HCT116 (cell line): ENCODE measurements around the gene DAP. TPM values are rescaled to one million over a fixed set of nuclear protein-coding genes. Genes with fewer than 3 reads are reported as not detected.

Source experiments
- ATAC-seq: fragments of 200-7000 bp; cut with Tn5 transposase; 2 replicates; pipeline ENCODE4 v1.9.1; 2020; ENCODE audit warnings: mild to moderate bottlenecking, moderate library complexity
- BruUV-seq: library from RNA; stranded (reverse); fragments of 400-500 nt; replicated peaks from 2 replicates; lab custom pipeline; 2021; lab: Mats Ljungman, UMichigan
- CTCF ChIA-PET: fragments of 300-600 bp; sonication (Branson Sonifier 250); formaldehyde crosslinking; loops from one replicate; lab custom pipeline; 2021; ENCODE audit warnings: antibody characterized with exemption; lab: Charles Lee
- POLR2A ChIA-PET: fragments of 300-600, 350-600 bp; sonication (Branson Sonifier 250); formaldehyde crosslinking; loops from one replicate; lab custom pipeline; 2021; ENCODE audit warnings: antibody characterized with exemption; lab: Charles Lee
- RAD21 ChIA-PET, 2 experiments: fragments of 300-600 bp; sonication (Branson Sonifier 250); formaldehyde crosslinking; loops; one replicate each; lab custom pipeline; 2023; ENCODE audit warnings: low total read pairs in 2 of 2; ENCODE audit not compliant: uncharacterized antibody in 2 of 2, unreplicated experiment in 2 of 2, low non-redundant PET in 1 of 2; lab: Charles Lee
- DNase-seq: peaks from one replicate; pipeline ENCODE4 v3.0.0-alpha.2; 2010; ENCODE audit warnings: low read depth, low spot score
- H2AFZ ChIP-seq: fragments of 200-600 bp; shearing (Covaris generic), sonication (generic); 2 replicates; pipeline ENCODE4 v1.6.1; 2017; ENCODE audit warnings: low read depth, mixed run types, mixed read lengths, antibody characterized with exemption, low read length; ENCODE audit not compliant: poor library complexity, severe bottlenecking
- H3K27ac ChIP-seq: 2 replicates; pipeline ENCODE4 v1.5.1; 2012; ENCODE audit warnings: low read depth, low read length
- H3K27me3 ChIP-seq: fragments of 200-600 bp; sonication (generic); 2 replicates; pipeline ENCODE4 v1.6.1; 2016; ENCODE audit warnings: mixed run types, low read length, mixed read lengths; ENCODE audit not compliant: insufficient read depth
- H3K36me3 ChIP-seq, 2 experiments: fragments of 200-500 bp in 1 of 2; fragments of 200-600 bp in 1 of 2; sonication (Bioruptor generic) in 1 of 2; sonication (generic) in 1 of 2; 2 replicates each; pipeline versions ENCODE4 v1.5.1 to v1.6.1; 2014 to 2016; ENCODE audit warnings: low read length in 2 of 2, inconsistent platforms in 1 of 2, mixed read lengths in 1 of 2, mixed run types in 1 of 2; ENCODE audit not compliant: insufficient read depth in 2 of 2, control insufficient read depth in 1 of 2
- H3K4me1 ChIP-seq, 2 experiments: fragments of 200-600 bp in 1 of 2; sonication (generic) in 1 of 2; 2 replicates each; pipeline versions ENCODE4 v1.5.1 to v1.6.1; 2012 to 2017; ENCODE audit warnings: low read length in 2 of 2, inconsistent platforms in 1 of 2, mild to moderate bottlenecking in 1 of 2, mixed read lengths in 1 of 2, mixed run types in 1 of 2, moderate library complexity in 1 of 2; ENCODE audit not compliant: insufficient read depth in 2 of 2, control insufficient read depth in 1 of 2
- H3K4me2 ChIP-seq: fragments of 200-600 bp; sonication (generic); 2 replicates; pipeline ENCODE4 v1.6.1; 2017; ENCODE audit warnings: mixed run types, low read length, mixed read lengths
- H3K4me3 ChIP-seq, 2 experiments: fragments of 200-600 bp in 1 of 2; sonication (generic) in 1 of 2; replicated peaks in 1 of 2; 2 replicates each; pipeline ENCODE4 v1.5.1; 2011 to 2016; ENCODE audit warnings: low read length in 2 of 2, control low read depth in 1 of 2, low read depth in 1 of 2, mild to moderate bottlenecking in 1 of 2, mixed read lengths in 1 of 2, mixed run types in 1 of 2
- H3K79me2 ChIP-seq: fragments of 200-600 bp; sonication (generic); 2 replicates; pipeline ENCODE4 v1.6.1; 2017; ENCODE audit warnings: mild to moderate bottlenecking, mixed run types, low read length, moderate library complexity, mixed read lengths; ENCODE audit not compliant: insufficient read depth
- H3K9ac ChIP-seq: fragments of 200-600 bp; sonication (generic); 2 replicates; pipeline ENCODE4 v1.6.1; 2016; ENCODE audit warnings: low read length, mixed read lengths
- H3K9me2 ChIP-seq: fragments of 200-600 bp; sonication (generic), shearing (Covaris generic); 2 replicates; pipeline ENCODE4 v1.6.1; 2017; ENCODE audit warnings: mixed run types, mild to moderate bottlenecking, moderate library complexity; ENCODE audit not compliant: insufficient read depth
- H3K9me3 ChIP-seq, 2 experiments: fragments of 200-500 bp in 1 of 2; fragments of 200-600 bp in 1 of 2; sonication (Bioruptor generic) in 1 of 2; sonication (generic) in 1 of 2; 2 replicates each; pipeline ENCODE4 v1.6.1; 2014 to 2017; ENCODE audit warnings: low read length in 2 of 2, mixed read lengths in 2 of 2, inconsistent platforms in 1 of 2, low read depth in 1 of 2, mild to moderate bottlenecking in 1 of 2, mixed run types in 1 of 2, moderate library complexity in 1 of 2; ENCODE audit not compliant: control insufficient read depth in 1 of 2, insufficient read depth in 1 of 2
- H4K20me1 ChIP-seq: fragments of 200-600 bp; sonication (generic), shearing (Covaris generic); 2 replicates; pipeline ENCODE4 v1.6.1; 2017; ENCODE audit warnings: mixed run types, mild to moderate bottlenecking, moderate library complexity; ENCODE audit not compliant: insufficient read depth
- CBX3 ChIP-seq: IDR thresholded peaks from 2 replicates; pipeline ENCODE4 v1.6.1; 2012; ENCODE audit warnings: low read depth
- CEBPB ChIP-seq: IDR thresholded peaks from 2 replicates; pipeline ENCODE4 v1.6.1; 2012; ENCODE audit warnings: low read depth
- CTCF ChIP-seq, 3 experiments: fragments of 200-600 bp in 1 of 3; sonication (generic) in 1 of 3; IDR thresholded peaks in 2 of 3; conservative IDR thresholded peaks in 1 of 3; 2 replicates each; pipeline ENCODE4 v1.5.1; 2012 to 2017; ENCODE audit warnings: low read depth in 2 of 3, low read length in 2 of 3, antibody characterized with exemption in 1 of 3, borderline replicate concordance in 1 of 3, control low read depth in 1 of 3, mild to moderate bottlenecking in 1 of 3, mixed read lengths in 1 of 3, mixed run types in 1 of 3, moderate library complexity in 1 of 3; ENCODE audit not compliant: insufficient read depth in 1 of 3
- EGR1 ChIP-seq: IDR thresholded peaks from 2 replicates; pipeline ENCODE4 v1.6.1; 2012; ENCODE audit warnings: low read depth
- EZH2 ChIP-seq: fragments of 200-600 bp; sonication (generic); IDR thresholded peaks from 2 replicates; pipeline ENCODE4 v1.6.1; 2017; ENCODE audit warnings: antibody characterized with exemption, mixed run types
- FOSL1 ChIP-seq: IDR thresholded peaks from 2 replicates; pipeline ENCODE4 v1.6.1; 2012; ENCODE audit warnings: low read depth
- JUND ChIP-seq: IDR thresholded peaks from 2 replicates; pipeline ENCODE4 v1.6.1; 2012
- SIN3A ChIP-seq: IDR thresholded peaks from 2 replicates; pipeline ENCODE4 v1.6.1; 2012; ENCODE audit warnings: low read depth
- SP1 ChIP-seq: IDR thresholded peaks from 2 replicates; pipeline ENCODE4 v1.6.1; 2012; ENCODE audit warnings: low read depth
- YY1 ChIP-seq: IDR thresholded peaks from 2 replicates; pipeline ENCODE4 v1.6.1; 2011; ENCODE audit warnings: low read length, low read depth, moderate library complexity, mild to moderate bottlenecking; ENCODE audit not compliant: insufficient replicate concordance; ENCODE audit errors: extremely low read depth
- intact Hi-C: fragments of 100-400 bp; cut with micrococcal nuclease; formaldehyde crosslinking; loops from 2 replicates; pipeline ENCODE4 v1.10.0; 2022
- total RNA-seq: library from RNA; stranded (reverse); gene quantifications from one replicate; pipeline ENCODE4 v1.2.1, GENCODE V29; 2021; ENCODE audit not compliant: unreplicated experiment

DAP gene
- total RNA-seq, 1 experiment from 2014 or later: 59.1 TPM

- H3K79me2 ChIP-seq: peaks cover 4% of the 10 kb centered on the region; the same call in 1 of the 2 replicates
- no peaks in the 10 kb centered on the region for H3K36me3 ChIP-seq
- DNase-seq (no peak), ATAC-seq (peak; percentile 39)
- peak overlapping the region; percentile 54 for H3K9ac ChIP-seq
- no peaks in the 10 kb centered on the region for H3K9me3 ChIP-seq
- peak; percentile 49; the same call in 1 of the 2 replicates for TF ChIP-seq CEBPB
- TF ChIP-seq FOSL1: peak; percentile 76
- peak; percentile 60 for TF ChIP-seq JUND
- peak; percentile 70 for TF ChIP-seq SP1
- TF ChIP-seq EGR1: no peak
- TF ChIP-seq YY1: no peak
- TF ChIP-seq CTCF (IDR thresholded peaks at IDR 0.05 in 2 of 3, conservative IDR thresholded peaks at IDR 0.05 in 1 of 3; ENCODE audit: borderline replicate concordance in 1 of 3, insufficient read depth in 1 of 3, low read depth in 2 of 3, low read length in 2 of 3): no peak
- TF ChIP-seq EZH2: no peak
- TF ChIP-seq CBX3: no peak
- peak; percentile 31; the same call in 1 of the 2 replicates for TF ChIP-seq SIN3A
- no peaks in the 10 kb centered on the region for H4K20me1 ChIP-seq
- intact Hi-C loops: no loop called here
- H3K9me2 ChIP-seq: no peaks in the 10 kb centered on the region
- BruUV-seq: no TSS peak
- ChIA-PET RAD21 (no interaction called here), CTCF (interaction anchor here (5.3 kb wide), 1 partner anchor 19 kb away, joined by 37 read pairs; no protein-coding TSS in a partner anchor), POLR2A (interaction anchor here (0.8 kb wide), 1 partner anchor 19 kb away, joined by 3 read pairs; no protein-coding TSS in a partner anchor)
- no peak overlapping the region for H2AFZ ChIP-seq
- H3K4me2 ChIP-seq: peak overlapping the region; percentile 59
- no peaks in the 10 kb centered on the region for H3K27me3 ChIP-seq
- peak overlapping the region in 1 of 2 experiments; percentile 24; a peak in 1 of 4 replicates for H3K4me3 ChIP-seq
- H3K27ac ChIP-seq: peak overlapping the region; percentile 70
- H3K4me1 ChIP-seq: peaks cover 64 to 79% of the 10 kb centered on the region in 2 experiments
Measured at GRCh38 chr5:10705747-10706146, 55.3 kb downstream of the DAP start.
